Measurements from ENCODE around the gene GCAT.
A peak's percentile ranks its signal among the peaks of the same experiment; 100 is the strongest.

DNA sequence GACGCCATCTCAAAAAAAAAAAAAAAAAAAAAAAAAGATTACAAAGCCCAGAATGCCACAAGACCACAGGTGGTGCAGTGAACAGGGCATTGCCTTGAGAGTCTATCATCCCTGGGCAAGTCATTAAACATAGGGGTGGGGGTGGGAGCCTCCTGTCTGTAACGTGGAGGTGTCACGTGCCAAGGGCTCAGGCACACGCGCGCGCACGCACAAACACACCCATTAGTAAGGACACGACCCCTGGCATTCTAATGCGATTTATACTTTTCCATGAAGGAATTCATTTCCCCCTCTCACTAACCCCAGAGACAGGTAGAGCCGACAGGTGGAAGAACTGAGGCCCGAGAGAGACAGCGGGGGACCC, 5.8 kb upstream of the GCAT start:
- TF ChIP-seq POLR2A (IDR thresholded peaks at IDR 0.05), result no peak
- TF ChIP-seq, protein P1, sequence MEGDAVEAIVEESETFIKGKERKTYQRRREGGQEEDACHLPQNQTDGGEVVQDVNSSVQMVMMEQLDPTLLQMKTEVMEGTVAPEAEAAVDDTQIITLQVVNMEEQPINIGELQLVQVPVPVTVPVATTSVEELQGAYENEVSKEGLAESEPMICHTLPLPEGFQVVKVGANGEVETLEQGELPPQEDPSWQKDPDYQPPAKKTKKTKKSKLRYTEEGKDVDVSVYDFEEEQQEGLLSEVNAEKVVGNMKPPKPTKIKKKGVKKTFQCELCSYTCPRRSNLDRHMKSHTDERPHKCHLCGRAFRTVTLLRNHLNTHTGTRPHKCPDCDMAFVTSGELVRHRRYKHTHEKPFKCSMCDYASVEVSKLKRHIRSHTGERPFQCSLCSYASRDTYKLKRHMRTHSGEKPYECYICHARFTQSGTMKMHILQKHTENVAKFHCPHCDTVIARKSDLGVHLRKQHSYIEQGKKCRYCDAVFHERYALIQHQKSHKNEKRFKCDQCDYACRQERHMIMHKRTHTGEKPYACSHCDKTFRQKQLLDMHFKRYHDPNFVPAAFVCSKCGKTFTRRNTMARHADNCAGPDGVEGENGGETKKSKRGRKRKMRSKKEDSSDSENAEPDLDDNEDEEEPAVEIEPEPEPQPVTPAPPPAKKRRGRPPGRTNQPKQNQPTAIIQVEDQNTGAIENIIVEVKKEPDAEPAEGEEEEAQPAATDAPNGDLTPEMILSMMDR (IDR thresholded peaks at IDR 0.05), result peak in 1 of 4 experiments; percentile 8
- TF ChIP-seq POLR2AphosphoS5 (IDR thresholded peaks at IDR 0.05), result no peak
